Stimulated activated CD8-positive, alpha-beta memory T cell treated with anti-CD3 and anti-CD28 coated beads, Interleukin-15, amount 100 ng/mL, for 24 hours (primary cell): ENCODE results near the gene PDXK.
"Not testable (repeated sequence)": the region's sequence is repeated elsewhere in the genome, so short reads cannot be mapped to it uniquely, and the experiment has no call there.

Source experiments
- DNase-seq: peaks from one replicate; pipeline ENCODE4 v3.0.0-alpha.2; 2020; ENCODE audit warnings: low read depth

PDXK gene

DNA sequence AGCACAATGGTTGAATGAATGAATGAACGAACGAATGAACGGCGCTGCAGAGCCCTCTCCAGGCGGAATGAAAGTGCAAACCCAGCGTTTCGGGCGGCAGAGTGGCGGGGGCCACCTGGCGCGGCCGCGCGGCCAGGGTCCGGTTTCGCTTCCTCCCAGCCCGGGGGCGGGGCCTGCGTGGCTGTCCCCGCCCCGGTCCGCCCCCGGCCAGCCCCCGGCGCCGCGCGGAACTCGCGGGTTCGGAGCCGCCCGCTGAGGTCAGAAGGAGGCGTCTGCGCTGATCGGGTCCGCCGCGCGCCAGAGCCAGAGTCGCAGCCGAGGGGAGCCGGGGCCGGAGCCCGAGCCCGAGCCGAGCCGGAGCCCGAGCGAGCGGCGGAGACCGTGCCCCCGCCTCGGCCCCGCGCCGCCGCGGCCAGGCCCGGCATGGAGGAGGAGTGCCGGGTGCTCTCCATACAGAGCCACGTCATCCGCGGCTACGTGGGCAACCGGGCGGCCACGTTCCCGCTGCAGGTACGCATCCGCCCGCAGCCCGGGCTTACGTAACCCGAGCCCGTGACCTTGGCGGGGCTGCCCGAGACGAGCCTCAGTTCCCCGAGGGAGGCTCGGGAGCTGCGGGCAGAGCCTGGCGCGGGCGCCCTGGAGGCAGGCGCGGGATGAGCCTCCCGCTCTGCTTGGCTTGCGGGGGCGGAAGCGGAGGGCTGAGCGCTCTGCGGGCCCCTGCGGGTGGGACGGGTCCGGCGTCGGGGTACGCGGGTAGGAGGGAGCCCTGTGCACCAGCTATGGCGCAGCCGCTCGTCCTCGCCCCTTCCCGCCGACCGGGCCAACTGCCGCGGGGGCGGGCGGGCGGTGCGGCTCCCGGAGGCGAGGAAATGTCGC lies at the start of gene PDXK:
Gene PDXK (plus strand): TSS at position 258 of the 876 bp plus-strand sequence. CDS start 166 bp downstream, at position 424.
- DNase-seq = peak; percentile 71

DNA sequence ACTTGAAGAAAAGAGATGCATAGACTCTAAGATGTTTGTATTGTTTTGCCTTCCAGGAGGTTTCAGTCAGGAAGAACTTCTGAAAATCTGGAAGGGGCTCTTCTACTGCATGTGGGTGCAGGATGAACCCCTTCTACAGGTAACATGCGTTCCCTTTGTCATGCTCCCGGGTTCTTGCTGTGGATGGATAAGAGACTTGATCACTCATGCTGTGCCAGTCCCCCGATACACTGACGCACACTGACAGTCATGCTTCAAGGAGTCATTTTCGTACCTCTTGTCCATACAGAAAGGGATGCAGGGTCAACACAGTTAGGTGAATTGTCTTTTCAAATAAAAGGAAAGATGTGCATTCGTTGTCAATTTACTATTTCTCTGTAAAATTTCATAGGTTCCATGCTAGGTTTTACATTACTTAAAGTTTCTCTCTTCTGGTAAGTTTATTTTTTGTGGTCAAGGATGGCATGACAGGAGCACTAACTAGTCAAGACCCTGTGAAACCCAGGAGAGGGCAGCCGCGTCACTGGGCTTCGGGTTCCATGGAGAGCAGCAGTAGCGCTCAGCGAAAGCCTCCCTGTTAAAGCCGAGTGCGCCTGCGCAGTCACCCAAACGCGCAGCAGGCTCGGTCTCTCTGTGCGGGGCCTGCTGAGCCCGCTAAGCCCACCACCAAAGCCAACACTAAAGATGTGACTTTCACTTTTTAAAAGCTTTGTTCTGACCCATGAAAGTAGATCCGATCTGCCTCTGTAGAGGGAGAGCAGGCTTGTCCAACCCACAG lies 48.9 kb upstream of the PDXK start:
- DNase-seq = no peak

GRCh38 chr21:43675871-43676270 lies 43.1 kb upstream of the PDXK start:
- no peak for DNase-seq

- DNase-seq = no peak
Observed at GRCh38 chr21:43676391-43676790, 42.5 kb upstream of the PDXK start.

GRCh38 chr21:43679951-43680350 lies 39.0 kb upstream of the PDXK start:
- DNase-seq = no peak

DNA sequence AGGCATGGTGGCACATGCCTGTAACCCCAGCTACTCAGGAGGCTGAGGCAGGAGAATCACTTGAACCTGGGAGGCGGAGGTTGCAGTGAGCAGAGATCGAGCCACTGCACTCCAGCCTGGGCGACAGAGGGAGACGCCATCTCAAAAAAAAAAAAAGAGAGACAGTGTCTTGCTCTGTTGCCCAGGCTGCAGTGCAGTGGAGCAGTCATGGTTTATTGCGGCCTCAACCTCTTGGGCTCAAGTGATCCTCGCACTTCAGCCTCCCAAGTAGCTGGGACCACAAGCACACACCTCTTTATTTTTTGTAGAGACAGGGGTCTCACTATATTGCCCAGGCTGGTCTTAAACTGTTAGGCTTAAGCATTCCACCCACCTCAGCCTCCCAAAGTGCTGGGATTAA lies 38.5 kb upstream of the PDXK start:
- DNase-seq = not testable (repeated sequence)

DNA sequence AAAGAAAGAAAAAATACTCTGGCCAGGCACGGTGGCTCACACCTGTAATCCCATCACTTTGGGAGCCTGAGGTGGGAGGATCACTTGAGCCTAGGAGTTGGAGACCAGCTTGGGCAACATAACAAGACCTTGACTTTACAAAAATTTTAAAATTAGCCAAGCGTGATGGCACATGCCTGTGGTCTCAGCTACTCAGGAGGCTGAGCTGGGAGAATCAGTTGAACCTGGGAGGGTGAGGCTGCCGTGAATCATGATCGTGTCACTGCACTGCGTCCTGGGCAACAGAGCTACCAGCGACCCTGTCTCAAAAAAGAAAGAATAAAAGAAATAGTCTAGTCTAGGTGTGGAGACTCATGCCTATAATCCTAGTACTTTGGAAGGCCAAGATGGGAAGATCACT lies 37.3 kb upstream of the PDXK start:
- DNase-seq = no peak

DNA sequence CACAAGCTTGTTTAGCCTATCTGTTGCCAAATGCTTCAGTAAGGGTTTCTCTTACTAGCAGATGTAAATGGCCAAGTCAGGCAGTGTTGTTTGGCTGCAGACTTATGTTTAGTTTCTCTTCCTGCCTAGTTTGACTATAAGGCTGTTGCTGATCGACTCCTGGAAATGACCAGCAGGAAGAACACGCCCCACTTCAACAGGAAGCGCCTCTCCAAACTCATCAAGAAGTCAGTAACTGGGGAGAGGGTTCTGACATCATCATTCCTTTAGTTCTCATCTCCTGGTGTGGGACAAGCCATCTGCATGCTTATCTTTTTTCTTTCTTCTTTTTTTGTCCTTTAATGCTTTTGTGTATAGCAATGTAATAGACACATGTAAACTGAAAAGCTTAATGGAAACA lies 34.5 kb upstream of the PDXK start:
- no peak for DNase-seq

GRCh38 chr21:43686811-43687565 lies 31.9 kb upstream of the PDXK start:
- no peak for DNase-seq

- no peak for DNase-seq
Observed at GRCh38 chr21:43687566-43688399, 31.1 kb upstream of the PDXK start.

DNA sequence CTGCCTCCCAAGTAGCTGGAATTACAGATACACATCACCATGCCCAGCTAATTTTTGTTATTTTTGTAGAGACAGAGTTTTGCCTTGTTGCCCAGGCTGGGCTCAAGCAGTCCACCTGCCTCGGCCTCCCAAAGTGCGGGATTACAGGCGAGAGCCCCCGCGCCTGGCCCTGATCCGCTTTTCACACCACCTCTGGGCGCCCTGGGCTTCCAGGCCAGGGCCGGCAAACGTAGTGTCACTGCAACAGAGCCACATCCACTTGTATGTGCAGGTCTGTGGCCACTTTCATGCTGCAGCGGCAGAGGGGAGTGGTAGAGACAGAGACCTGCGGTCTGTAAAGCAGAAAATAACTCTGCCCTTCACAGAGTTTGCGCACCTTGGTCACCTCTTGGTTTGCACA lies 30.0 kb upstream of the PDXK start:
- no peak for DNase-seq

DNA sequence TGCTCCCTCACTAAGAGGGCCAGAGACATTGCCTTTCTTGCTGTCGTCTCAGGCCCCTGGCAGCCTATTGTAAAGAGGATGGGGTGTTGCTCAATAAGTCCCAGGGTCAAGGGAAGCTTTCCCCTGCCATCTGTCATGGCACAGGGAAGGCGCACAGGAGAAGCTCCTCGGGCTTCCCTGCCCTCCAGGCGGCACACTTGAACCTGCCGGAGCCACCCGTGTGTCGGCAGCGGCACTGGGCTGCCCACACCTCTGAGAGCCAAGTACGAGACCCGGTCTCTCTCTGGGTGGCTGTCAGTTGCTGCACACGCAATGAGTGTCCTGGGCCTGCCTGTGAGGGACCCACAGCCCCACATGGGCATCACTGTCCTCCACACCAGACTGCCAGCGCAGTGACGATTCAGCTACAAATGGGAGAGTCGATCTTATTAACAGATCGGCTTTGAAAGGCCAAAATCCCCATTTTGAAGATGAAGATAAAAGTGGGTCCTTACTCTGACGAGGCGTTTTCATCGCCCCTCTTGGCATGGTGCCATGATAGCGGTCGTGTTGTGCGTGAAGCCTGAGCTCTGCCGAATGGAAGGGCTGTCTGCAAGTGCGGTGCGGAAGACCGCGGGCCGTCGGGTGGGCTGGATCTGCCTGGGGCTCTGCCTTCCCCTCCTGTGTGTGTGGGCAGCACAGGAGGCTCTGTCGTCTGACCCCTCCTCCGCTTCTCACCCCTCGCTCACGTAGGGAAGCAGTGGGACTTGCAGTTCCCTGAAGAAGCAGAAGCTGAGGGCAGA lies 29.2 kb upstream of the PDXK start:
- no peak for DNase-seq

- DNase-seq = no peak
Observed at GRCh38 chr21:43690346-43690745, 28.6 kb upstream of the PDXK start.

DNA sequence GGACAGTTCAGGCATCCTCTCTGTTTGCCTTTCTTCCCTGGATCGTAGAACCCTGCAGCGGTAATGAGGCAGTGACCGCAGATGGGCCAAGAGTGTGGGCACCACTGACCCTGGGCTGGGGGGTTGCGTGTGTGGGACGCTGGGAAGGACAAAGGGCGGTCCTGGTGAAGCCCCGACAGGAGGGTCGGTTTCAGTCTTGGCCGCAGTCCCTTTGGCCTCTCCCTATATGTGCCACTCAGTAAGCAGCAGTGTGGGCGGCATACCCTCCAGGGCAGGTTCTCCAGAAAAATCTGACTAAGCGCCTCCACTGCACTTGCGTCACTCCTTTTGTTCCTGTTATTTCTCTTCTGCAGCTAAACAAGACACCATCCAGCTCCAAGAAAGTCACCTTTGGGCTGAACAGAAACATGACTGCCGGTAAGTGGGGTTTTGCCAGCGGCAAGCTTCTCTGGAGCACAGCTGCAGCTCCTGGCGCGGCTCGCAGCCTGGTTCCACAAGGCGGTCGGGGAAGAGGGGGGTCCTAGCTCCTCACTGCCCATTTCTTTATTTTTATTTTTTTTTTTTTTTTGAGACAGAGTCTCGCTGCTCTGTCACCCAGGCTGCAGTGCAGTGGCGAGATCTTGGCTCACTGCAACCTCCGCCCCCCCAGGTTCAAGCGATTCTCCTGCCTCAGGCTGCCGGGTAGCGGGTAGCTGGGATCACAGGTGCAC lies 27.7 kb upstream of the PDXK start:
- no peak for DNase-seq

DNA sequence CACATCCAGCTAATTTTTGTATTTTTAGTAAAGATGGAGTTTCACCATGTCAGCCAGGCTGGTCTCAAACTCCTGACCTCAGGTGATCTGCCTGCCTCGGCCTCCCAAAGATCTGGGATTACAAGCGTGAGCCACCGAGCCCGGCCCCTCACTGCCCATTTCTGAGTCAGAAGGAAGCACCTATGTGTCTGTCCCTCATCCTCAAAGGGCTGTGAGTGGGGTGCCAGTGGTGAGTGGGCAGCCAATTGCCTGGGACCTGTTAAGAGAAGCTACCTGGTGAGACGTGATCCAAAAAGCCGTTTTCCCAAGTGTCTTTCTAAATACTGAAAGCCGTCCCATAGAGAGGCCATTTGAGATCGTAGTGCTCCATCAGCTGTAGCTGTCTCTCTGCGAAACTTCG lies 27.1 kb upstream of the PDXK start:
- DNase-seq = no peak

DNA sequence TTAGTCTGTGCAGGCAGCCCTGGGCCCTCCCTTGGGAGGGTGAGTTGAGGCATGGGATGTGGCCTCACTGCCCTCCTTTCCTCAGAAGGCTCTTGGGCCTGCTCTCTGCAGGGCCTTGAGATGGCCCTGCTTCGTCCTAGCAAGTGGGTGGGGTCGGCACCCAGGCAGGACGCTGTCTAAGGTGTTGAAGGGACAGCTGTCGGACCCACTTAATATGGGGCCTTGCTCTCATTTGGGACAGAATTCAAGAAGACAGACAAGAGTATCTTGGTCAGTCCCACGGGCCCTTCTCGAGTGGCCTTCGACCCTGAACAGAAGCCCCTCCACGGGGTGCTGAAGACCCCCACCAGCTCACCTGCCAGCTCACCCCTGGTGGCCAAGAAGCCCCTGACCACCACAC lies 26.0 kb upstream of the PDXK start:
- no peak for DNase-seq

GRCh38 chr21:43693981-43694380 lies 24.9 kb upstream of the PDXK start:
- no peak for DNase-seq

GRCh38 chr21:43694437-43695079 lies 24.4 kb upstream of the PDXK start:
- DNase-seq = no peak

- no peak for DNase-seq
Observed at GRCh38 chr21:43696214-43696613, 22.7 kb upstream of the PDXK start.
